ENCODE measurements around the gene RAPGEF2.

GRCh38 chr4:159317203-159317602 lies 214.3 kb downstream of the RAPGEF2 start:
- TF ChIP-seq SUZ12 (IDR thresholded peaks at IDR 0.05; ENCODE audit: extremely low read depth, insufficient read depth, insufficient read length) = no peak
- TF ChIP-seq YY1 (IDR thresholded peaks at IDR 0.05; ENCODE audit: insufficient read depth, insufficient read length) = no peak
